Rectal smooth muscle tissue (tissue), 1 donor: ENCODE data around the gene SEPTIN2.

Experiments
- H3K27ac ChIP-seq: one replicate; pipeline ENCODE4 v1.7.0; 2013; ENCODE audit warnings: low read depth, low read length, inconsistent platforms
- H3K27me3 ChIP-seq: one replicate; pipeline ENCODE4 v1.7.0; 2013; ENCODE audit warnings: low read length; ENCODE audit not compliant: control insufficient read depth, insufficient read depth
- H3K36me3 ChIP-seq: one replicate; pipeline ENCODE4 v1.7.0; 2013; ENCODE audit warnings: low read length; ENCODE audit not compliant: control insufficient read depth, insufficient read depth
- H3K4me1 ChIP-seq: one replicate; pipeline ENCODE4 v1.7.0; 2013; ENCODE audit warnings: low read length; ENCODE audit not compliant: control insufficient read depth, insufficient read depth
- H3K4me3 ChIP-seq: one replicate; pipeline ENCODE4 v1.7.0; 2013; ENCODE audit warnings: low read length
- H3K9ac ChIP-seq: one replicate; pipeline ENCODE4 v1.7.0; 2013; ENCODE audit warnings: low read length

Gene SEPTIN2

GRCh38 chr2:241315879-241316631 is at the start of gene SEPTIN2:
Gene SEPTIN2, plus strand, starts transcription at chr2:241315925. Its CDS starts 8,308 bp downstream, at chr2:241324233.
- Histone ChIP-seq H3K4me3 (peak within 1 kb of the TSS; percentile 98), H3K9ac (peak within 1 kb of the TSS; percentile 96), H3K36me3 (no peaks in the 10 kb centered on the region), H3K27me3 (no peaks in the 10 kb centered on the region), H3K4me1 (peaks cover 32% of the 10 kb centered on the region), H3K27ac (peak within 1 kb of the TSS; percentile 99)

- Histone ChIP-seq H3K27me3 (no peaks in the 10 kb centered on the region), H3K27ac (no peak overlapping the region), H3K9ac (no peak overlapping the region), H3K36me3 (peaks cover 17% of the 10 kb centered on the region), H3K4me1 (peaks cover 10% of the 10 kb centered on the region), H3K4me3 (no peak overlapping the region)
Observed at GRCh38 chr2:241267249-241268067, 48.3 kb upstream of the SEPTIN2 start.

GRCh38 chr2:241268306-241268705 is 47.4 kb upstream of the SEPTIN2 start:
- Histone ChIP-seq H3K4me3 (no peak overlapping the region), H3K27me3 (no peaks in the 10 kb centered on the region), H3K9ac (no peak overlapping the region), H3K4me1 (peaks cover 10% of the 10 kb centered on the region), H3K36me3 (peaks cover 10% of the 10 kb centered on the region), H3K27ac (no peak overlapping the region)

GRCh38 chr2:241268716-241269445 is 46.8 kb upstream of the SEPTIN2 start:
- H3K36me3 ChIP-seq, result peaks cover 9% of the 10 kb centered on the region
- H3K27ac ChIP-seq, result no peak overlapping the region

GRCh38 chr2:241269707-241270520 is 45.8 kb upstream of the SEPTIN2 start:
- Histone ChIP-seq H3K4me3 (no peak overlapping the region), H3K27ac (no peak overlapping the region), H3K4me1 (peaks cover 10% of the 10 kb centered on the region), H3K36me3 (peaks cover 9% of the 10 kb centered on the region), H3K9ac (no peak overlapping the region), H3K27me3 (no peaks in the 10 kb centered on the region)

More at GRCh38 chr2:241268716-241269445, 46.8 kb upstream of the SEPTIN2 start:
- no peaks in the 10 kb centered on the region for H3K27me3 ChIP-seq
- no peak overlapping the region for H3K4me3 ChIP-seq
- no peak overlapping the region for H3K9ac ChIP-seq
- peaks cover 10% of the 10 kb centered on the region for H3K4me1 ChIP-seq

GRCh38 chr2:241270531-241270930 is 45.2 kb upstream of the SEPTIN2 start:
- peak overlapping the region; percentile 78 for H3K4me3 ChIP-seq
- no peaks in the 10 kb centered on the region for H3K27me3 ChIP-seq
- peaks cover 7% of the 10 kb centered on the region for H3K36me3 ChIP-seq
- H3K9ac ChIP-seq, result no peak overlapping the region
- H3K27ac ChIP-seq, result no peak overlapping the region
- peaks cover 10% of the 10 kb centered on the region for H3K4me1 ChIP-seq

GRCh38 chr2:241271706-241272302 is 43.9 kb upstream of the SEPTIN2 start:
- peak overlapping the region; percentile 86 for H3K27ac ChIP-seq
- peaks cover 4% of the 10 kb centered on the region for H3K36me3 ChIP-seq
- no peaks in the 10 kb centered on the region for H3K27me3 ChIP-seq
- H3K4me1 ChIP-seq, result peaks cover 10% of the 10 kb centered on the region
- peak overlapping the region; percentile 78 for H3K4me3 ChIP-seq
- peak overlapping the region; percentile 32 for H3K9ac ChIP-seq

GRCh38 chr2:241272303-241273209 is 43.2 kb upstream of the SEPTIN2 start:
- peaks cover 3% of the 10 kb centered on the region for H3K36me3 ChIP-seq
- H3K4me3 ChIP-seq, result peak overlapping the region; percentile 78
- H3K27ac ChIP-seq, result peak overlapping the region; percentile 86
- H3K9ac ChIP-seq, result peak overlapping the region; percentile 32
- H3K4me1 ChIP-seq, result peaks cover 10% of the 10 kb centered on the region
- H3K27me3 ChIP-seq, result no peaks in the 10 kb centered on the region

GRCh38 chr2:241273210-241274020 is 42.3 kb upstream of the SEPTIN2 start:
- Histone ChIP-seq H3K27ac (peak overlapping the region; percentile 25), H3K4me1 (peaks cover 10% of the 10 kb centered on the region), H3K9ac (no peak overlapping the region), H3K4me3 (peak overlapping the region; percentile 78), H3K27me3 (no peaks in the 10 kb centered on the region), H3K36me3 (no peaks in the 10 kb centered on the region)

GRCh38 chr2:241274127-241274526 is 41.6 kb upstream of the SEPTIN2 start:
- no peaks in the 10 kb centered on the region for H3K27me3 ChIP-seq
- H3K4me1 ChIP-seq, result peaks cover 10% of the 10 kb centered on the region
- no peak overlapping the region for H3K4me3 ChIP-seq
- H3K9ac ChIP-seq, result no peak overlapping the region
- no peak overlapping the region for H3K27ac ChIP-seq
- H3K36me3 ChIP-seq, result no peaks in the 10 kb centered on the region
